HEK293 (cell line): Measurements from ENCODE around the gene SH3D19.

ENCODE experiments used
- ZBTB44 ChIP-seq: fragments of 450-650 bp; IDR thresholded peaks from 2 replicates; pipeline ENCODE4 v1.5.1; 2018; ENCODE audit warnings: missing biosample characterization, mild to moderate bottlenecking, missing genetic modification characterization
- ZNF2 ChIP-seq: fragments of 450-650 bp; formaldehyde crosslinking; IDR thresholded peaks from 2 replicates; pipeline ENCODE4 v1.5.1; 2016; ENCODE audit warnings: missing biosample characterization, missing genetic modification characterization
- ZNF423 ChIP-seq: fragments of 450-650 bp; formaldehyde crosslinking; IDR thresholded peaks from 2 replicates; pipeline ENCODE4 v1.5.1; 2016; ENCODE audit warnings: missing biosample characterization, missing genetic modification characterization
- ZNF561 ChIP-seq: fragments of 450-650 bp; IDR thresholded peaks from 2 replicates; pipeline ENCODE4 v1.5.1; 2018; ENCODE audit warnings: missing biosample characterization, missing genetic modification characterization, borderline replicate concordance
- TF ChIP-seq, protein P1 (sequence below): fragments of 450-650 bp; formaldehyde crosslinking; IDR thresholded peaks from 2 replicates; pipeline ENCODE4 v1.5.1; 2016; ENCODE audit warnings: missing biosample characterization, missing genetic modification characterization
- TF ChIP-seq, protein P2 (sequence below): fragments of 450-650 bp; formaldehyde crosslinking; IDR thresholded peaks from 2 replicates; pipeline ENCODE4 v1.5.1; 2016; ENCODE audit warnings: missing biosample characterization, missing genetic modification characterization

- TF ChIP-seq ZBTB44 (no peak), ZNF423 (tag by site-specific recombination) (no peak), ZNF561 (tag by site-specific recombination) (no peak), ZNF2 (tag by site-specific recombination) (no peak)
- TF ChIP-seq, protein P1, sequence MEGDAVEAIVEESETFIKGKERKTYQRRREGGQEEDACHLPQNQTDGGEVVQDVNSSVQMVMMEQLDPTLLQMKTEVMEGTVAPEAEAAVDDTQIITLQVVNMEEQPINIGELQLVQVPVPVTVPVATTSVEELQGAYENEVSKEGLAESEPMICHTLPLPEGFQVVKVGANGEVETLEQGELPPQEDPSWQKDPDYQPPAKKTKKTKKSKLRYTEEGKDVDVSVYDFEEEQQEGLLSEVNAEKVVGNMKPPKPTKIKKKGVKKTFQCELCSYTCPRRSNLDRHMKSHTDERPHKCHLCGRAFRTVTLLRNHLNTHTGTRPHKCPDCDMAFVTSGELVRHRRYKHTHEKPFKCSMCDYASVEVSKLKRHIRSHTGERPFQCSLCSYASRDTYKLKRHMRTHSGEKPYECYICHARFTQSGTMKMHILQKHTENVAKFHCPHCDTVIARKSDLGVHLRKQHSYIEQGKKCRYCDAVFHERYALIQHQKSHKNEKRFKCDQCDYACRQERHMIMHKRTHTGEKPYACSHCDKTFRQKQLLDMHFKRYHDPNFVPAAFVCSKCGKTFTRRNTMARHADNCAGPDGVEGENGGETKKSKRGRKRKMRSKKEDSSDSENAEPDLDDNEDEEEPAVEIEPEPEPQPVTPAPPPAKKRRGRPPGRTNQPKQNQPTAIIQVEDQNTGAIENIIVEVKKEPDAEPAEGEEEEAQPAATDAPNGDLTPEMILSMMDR (tag by site-specific recombination): no peak
- TF ChIP-seq, protein P2, sequence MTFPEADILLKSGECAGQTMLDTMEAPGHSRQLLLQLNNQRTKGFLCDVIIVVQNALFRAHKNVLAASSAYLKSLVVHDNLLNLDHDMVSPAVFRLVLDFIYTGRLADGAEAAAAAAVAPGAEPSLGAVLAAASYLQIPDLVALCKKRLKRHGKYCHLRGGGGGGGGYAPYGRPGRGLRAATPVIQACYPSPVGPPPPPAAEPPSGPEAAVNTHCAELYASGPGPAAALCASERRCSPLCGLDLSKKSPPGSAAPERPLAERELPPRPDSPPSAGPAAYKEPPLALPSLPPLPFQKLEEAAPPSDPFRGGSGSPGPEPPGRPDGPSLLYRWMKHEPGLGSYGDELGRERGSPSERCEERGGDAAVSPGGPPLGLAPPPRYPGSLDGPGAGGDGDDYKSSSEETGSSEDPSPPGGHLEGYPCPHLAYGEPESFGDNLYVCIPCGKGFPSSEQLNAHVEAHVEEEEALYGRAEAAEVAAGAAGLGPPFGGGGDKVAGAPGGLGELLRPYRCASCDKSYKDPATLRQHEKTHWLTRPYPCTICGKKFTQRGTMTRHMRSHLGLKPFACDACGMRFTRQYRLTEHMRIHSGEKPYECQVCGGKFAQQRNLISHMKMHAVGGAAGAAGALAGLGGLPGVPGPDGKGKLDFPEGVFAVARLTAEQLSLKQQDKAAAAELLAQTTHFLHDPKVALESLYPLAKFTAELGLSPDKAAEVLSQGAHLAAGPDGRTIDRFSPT (tag by site-specific recombination): no peak
These were observed 132.0 kb downstream of the SH3D19 start for GRCh38 chr4:151193414-151193813.
